Peyer's patch (tissue), 4 donors: Measurements from ENCODE around the gene NGRN.

Experiments
- POLR2A ChIP-seq, 2 donors: fragments of 450-650 bp; IDR thresholded peaks; one replicate each; pipeline ENCODE4 v1.5.1; 2017; ENCODE audit warnings: antibody characterized with exemption in 2 of 2, mild to moderate bottlenecking in 2 of 2, moderate library complexity in 2 of 2
- TF ChIP-seq, protein P1 (sequence below), 6 experiments: fragments of 450-650 bp in 4 of 6; fragments of 200-600 bp in 2 of 6; sonication (generic) in 1 of 6; IDR thresholded peaks; one replicate each; pipeline ENCODE4 v1.5.1; 2017 to 2019; ENCODE audit warnings: antibody characterized with exemption in 6 of 6, mild to moderate bottlenecking in 3 of 6, moderate library complexity in 1 of 6

- TF ChIP-seq, protein P1, sequence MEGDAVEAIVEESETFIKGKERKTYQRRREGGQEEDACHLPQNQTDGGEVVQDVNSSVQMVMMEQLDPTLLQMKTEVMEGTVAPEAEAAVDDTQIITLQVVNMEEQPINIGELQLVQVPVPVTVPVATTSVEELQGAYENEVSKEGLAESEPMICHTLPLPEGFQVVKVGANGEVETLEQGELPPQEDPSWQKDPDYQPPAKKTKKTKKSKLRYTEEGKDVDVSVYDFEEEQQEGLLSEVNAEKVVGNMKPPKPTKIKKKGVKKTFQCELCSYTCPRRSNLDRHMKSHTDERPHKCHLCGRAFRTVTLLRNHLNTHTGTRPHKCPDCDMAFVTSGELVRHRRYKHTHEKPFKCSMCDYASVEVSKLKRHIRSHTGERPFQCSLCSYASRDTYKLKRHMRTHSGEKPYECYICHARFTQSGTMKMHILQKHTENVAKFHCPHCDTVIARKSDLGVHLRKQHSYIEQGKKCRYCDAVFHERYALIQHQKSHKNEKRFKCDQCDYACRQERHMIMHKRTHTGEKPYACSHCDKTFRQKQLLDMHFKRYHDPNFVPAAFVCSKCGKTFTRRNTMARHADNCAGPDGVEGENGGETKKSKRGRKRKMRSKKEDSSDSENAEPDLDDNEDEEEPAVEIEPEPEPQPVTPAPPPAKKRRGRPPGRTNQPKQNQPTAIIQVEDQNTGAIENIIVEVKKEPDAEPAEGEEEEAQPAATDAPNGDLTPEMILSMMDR (IDR thresholded peaks at IDR 0.05), result no peak
- no peak for TF ChIP-seq POLR2A (IDR thresholded peaks at IDR 0.05)
Observed at GRCh38 chr15:90307661-90308060, 42.2 kb downstream of the NGRN start.
